ENCODE measurements around the gene MOSPD3. TPM values are rescaled to one million over a fixed set of nuclear protein-coding genes. Genes with fewer than 3 reads are reported as not detected.

The MOSPD3 gene
- total and polyA plus RNA-seq, 2 of the 13 experiments (the other 11 are each of a cell fraction or from before 2014, with no cell fraction given) = 7.6 to 8.8 TPM

DNA sequence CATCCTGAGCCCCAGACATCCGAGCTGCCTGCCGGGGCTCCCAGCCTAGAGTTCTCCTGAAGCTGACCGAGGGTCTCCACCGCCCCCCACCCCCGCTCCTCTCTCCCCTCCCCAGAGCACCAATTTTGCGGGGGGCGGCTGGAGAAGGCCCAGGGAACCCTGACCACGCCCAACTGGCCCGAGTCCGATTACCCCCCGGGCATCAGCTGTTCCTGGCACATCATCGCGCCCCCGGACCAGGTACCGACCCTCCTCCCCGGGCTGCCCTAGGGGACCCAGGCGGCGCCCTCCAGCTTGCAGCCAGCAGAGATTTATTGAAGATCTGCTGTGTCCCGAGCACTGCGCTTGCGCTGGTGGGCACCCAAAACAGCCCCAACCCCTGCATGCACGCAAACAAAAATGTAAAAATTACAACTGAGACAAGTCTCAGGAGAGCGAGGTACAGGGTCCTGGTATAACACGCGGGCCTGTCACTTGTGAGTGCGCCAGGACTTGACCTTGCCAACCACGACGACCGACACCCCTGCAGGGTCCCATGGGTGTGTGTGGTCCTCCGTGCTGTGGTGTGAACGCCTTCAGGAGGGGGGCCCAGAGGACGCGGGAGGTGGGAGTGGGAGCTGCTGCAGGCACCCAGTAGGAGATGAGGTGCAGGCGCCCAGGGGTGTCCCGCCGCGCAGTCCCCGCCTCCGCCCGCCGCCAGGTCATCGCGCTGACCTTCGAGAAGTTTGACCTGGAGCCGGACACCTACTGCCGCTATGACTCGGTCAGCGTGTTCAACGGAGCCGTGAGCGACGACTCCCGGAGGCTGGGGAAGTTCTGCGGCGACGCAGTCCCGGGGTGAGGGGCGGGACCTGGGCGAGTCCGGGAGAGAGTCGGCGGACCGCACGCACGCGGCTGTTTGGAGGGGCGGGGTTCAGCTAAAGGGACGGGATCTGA lies 7.1 kb upstream of the MOSPD3 start:
- DNase-seq (ENCODE audit: low spot score) (no peak), ATAC-seq (no peak), FAIRE-seq (no peak)
- in situ Hi-C loops (cut with HindIII; ENCODE audit: extremely low pct_ligation_motif_present, low pct_unique_long_range_greater_than_20kb) (no loop called here), intact Hi-C loops (cut with micrococcal nuclease; ENCODE audit: unreplicated experiment) (no loop called here)
- POLR2A ChIA-PET = no interaction called here
- CTCF ChIA-PET (ENCODE audit: low intra/inter-chr PET ratio, low total read pairs) = no interaction called here
- no peak overlapping the region for H3K9ac ChIP-seq (ENCODE audit: insufficient read depth, low read depth, low read length)
- H3K27ac ChIP-seq (ENCODE audit: extremely low read length, insufficient read depth, low read length) = no peak overlapping the region
- BruUV-seq (replicated peaks) = no TSS peak
- no peaks in the 10 kb centered on the region for H3K79me2 ChIP-seq (ENCODE audit: insufficient read depth, low read length)
- H3K36me3 ChIP-seq (replicated peaks in 1 of 2; ENCODE audit: control insufficient read depth in 1 of 2, insufficient read depth in 2 of 2, low read length in 2 of 2) = no peaks in the 10 kb centered on the region
- H3K9me3 ChIP-seq (ENCODE audit: low read length) = no peaks in the 10 kb centered on the region
- no peaks in the 10 kb centered on the region for H3K27me3 ChIP-seq (ENCODE audit: control insufficient read depth in 1 of 2, insufficient read depth in 2 of 2, low read length in 2 of 2)
- no peaks in the 10 kb centered on the region for H4K20me1 ChIP-seq (ENCODE audit: insufficient read depth, low read length)
- H3K4me3 ChIP-seq (replicated peaks in 1 of 3; ENCODE audit: insufficient read depth in 1 of 3, low read depth in 2 of 3, low read length in 3 of 3) = no peak overlapping the region
- WGBS (ENCODE audit: low lambda C conversion rate) = 95% methylated on average over 67 of the region's 68 CpGs
- H3K4me1 ChIP-seq (ENCODE audit: insufficient read depth, low read length) = peaks cover 39% of the 10 kb centered on the region
- no peak overlapping the region for H2AFZ ChIP-seq (ENCODE audit: low read length)
- no peak overlapping the region for H3K4me2 ChIP-seq (ENCODE audit: low read depth, low read length)
- no peak for TF ChIP-seq ZNF496 (CRISPR knock-in tag; IDR thresholded peaks at IDR 0.05; ENCODE audit: insufficient replicate concordance)
- TF ChIP-seq, protein P1, sequence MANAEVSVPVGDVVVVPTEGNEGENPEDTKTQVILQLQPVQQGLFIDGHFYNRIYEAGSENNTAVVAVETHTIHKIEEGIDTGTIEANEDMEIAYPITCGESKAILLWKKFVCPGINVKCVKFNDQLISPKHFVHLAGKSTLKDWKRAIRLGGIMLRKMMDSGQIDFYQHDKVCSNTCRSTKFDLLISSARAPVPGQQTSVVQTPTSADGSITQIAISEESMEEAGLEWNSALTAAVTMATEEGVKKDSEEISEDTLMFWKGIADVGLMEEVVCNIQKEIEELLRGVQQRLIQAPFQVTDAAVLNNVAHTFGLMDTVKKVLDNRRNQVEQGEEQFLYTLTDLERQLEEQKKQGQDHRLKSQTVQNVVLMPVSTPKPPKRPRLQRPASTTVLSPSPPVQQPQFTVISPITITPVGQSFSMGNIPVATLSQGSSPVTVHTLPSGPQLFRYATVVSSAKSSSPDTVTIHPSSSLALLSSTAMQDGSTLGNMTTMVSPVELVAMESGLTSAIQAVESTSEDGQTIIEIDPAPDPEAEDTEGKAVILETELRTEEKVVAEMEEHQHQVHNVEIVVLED (CRISPR knock-in tag; IDR thresholded peaks at IDR 0.05; ENCODE audit: borderline replicate concordance) = no peak
- TF ChIP-seq, protein P2, sequence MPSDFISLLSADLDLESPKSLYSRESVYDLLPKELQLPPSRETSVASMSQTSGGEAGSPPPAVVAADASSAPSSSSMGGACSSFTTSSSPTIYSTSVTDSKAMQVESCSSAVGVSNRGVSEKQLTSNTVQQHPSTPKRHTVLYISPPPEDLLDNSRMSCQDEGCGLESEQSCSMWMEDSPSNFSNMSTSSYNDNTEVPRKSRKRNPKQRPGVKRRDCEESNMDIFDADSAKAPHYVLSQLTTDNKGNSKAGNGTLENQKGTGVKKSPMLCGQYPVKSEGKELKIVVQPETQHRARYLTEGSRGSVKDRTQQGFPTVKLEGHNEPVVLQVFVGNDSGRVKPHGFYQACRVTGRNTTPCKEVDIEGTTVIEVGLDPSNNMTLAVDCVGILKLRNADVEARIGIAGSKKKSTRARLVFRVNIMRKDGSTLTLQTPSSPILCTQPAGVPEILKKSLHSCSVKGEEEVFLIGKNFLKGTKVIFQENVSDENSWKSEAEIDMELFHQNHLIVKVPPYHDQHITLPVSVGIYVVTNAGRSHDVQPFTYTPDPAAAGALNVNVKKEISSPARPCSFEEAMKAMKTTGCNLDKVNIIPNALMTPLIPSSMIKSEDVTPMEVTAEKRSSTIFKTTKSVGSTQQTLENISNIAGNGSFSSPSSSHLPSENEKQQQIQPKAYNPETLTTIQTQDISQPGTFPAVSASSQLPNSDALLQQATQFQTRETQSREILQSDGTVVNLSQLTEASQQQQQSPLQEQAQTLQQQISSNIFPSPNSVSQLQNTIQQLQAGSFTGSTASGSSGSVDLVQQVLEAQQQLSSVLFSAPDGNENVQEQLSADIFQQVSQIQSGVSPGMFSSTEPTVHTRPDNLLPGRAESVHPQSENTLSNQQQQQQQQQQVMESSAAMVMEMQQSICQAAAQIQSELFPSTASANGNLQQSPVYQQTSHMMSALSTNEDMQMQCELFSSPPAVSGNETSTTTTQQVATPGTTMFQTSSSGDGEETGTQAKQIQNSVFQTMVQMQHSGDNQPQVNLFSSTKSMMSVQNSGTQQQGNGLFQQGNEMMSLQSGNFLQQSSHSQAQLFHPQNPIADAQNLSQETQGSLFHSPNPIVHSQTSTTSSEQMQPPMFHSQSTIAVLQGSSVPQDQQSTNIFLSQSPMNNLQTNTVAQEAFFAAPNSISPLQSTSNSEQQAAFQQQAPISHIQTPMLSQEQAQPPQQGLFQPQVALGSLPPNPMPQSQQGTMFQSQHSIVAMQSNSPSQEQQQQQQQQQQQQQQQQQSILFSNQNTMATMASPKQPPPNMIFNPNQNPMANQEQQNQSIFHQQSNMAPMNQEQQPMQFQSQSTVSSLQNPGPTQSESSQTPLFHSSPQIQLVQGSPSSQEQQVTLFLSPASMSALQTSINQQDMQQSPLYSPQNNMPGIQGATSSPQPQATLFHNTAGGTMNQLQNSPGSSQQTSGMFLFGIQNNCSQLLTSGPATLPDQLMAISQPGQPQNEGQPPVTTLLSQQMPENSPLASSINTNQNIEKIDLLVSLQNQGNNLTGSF (CRISPR knock-in tag; IDR thresholded peaks at IDR 0.05) = no peak
- no peak for TF ChIP-seq NFE2L2 (IDR thresholded peaks at IDR 0.05; ENCODE audit: low read length)
- TF ChIP-seq ZNF232 (CRISPR knock-in tag; IDR thresholded peaks at IDR 0.05; ENCODE audit: borderline replicate concordance) = no peak
- no peak for TF ChIP-seq ZNF891 (CRISPR knock-in tag; IDR thresholded peaks at IDR 0.05)
- no peak for TF ChIP-seq ZNF501 (CRISPR knock-in tag; IDR thresholded peaks at IDR 0.05)
- TF ChIP-seq ZNF737 (CRISPR knock-in tag; IDR thresholded peaks at IDR 0.05; ENCODE audit: borderline replicate concordance) = no peak
- no peak for TF ChIP-seq ATF7 (IDR thresholded peaks at IDR 0.05)
- no peak for TF ChIP-seq ATF7 (CRISPR knock-in tag; IDR thresholded peaks at IDR 0.05)
- TF ChIP-seq, protein P3, sequence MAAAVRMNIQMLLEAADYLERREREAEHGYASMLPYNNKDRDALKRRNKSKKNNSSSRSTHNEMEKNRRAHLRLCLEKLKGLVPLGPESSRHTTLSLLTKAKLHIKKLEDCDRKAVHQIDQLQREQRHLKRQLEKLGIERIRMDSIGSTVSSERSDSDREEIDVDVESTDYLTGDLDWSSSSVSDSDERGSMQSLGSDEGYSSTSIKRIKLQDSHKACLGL (CRISPR knock-in tag; IDR thresholded peaks at IDR 0.05) = no peak
- TF ChIP-seq ZEB1 (IDR thresholded peaks at IDR 0.05; ENCODE audit: insufficient replicate concordance, low read depth) = no peak
- no peak for TF ChIP-seq SMYD3 (CRISPR knock-in tag; IDR thresholded peaks at IDR 0.05)
